ENCODE data around the gene RSPH9. TPM values are rescaled to one million over a fixed set of nuclear protein-coding genes. Genes with fewer than 3 reads are reported as not detected.
A peak's percentile ranks its signal among the peaks of the same experiment; 100 is the strongest.

RSPH9 gene
- total and polyA plus RNA-seq, 4 donors: 0.13 to 0.75 (median 0.38) TPM

GRCh38 chr6:43707767-43708166 lies 62.9 kb downstream of the RSPH9 start:
- no peak overlapping the region for H3K4me3 ChIP-seq (ENCODE audit: low read length in 2 of 2)
- no peaks in the 10 kb centered on the region for H3K36me3 ChIP-seq (ENCODE audit: control insufficient read depth in 1 of 2, insufficient read depth in 2 of 2, low read length in 1 of 2)
- no peaks in the 10 kb centered on the region for H3K4me1 ChIP-seq (ENCODE audit: control insufficient read depth in 1 of 2, insufficient read depth in 2 of 2, low read length in 2 of 2)
- DNase-seq: no peak
- WGBS, 2 donors: 69 to 80% methylated on average over 1 of the region's 1 CpG
- no peaks in the 10 kb centered on the region for H3K9me3 ChIP-seq (ENCODE audit: control insufficient read depth, low read length)
- H3K27me3 ChIP-seq (ENCODE audit: control insufficient read depth in 1 of 2, insufficient read depth in 2 of 2, low read length in 1 of 2): no peaks in the 10 kb centered on the region
- no peak overlapping the region for H3K27ac ChIP-seq (ENCODE audit: low read depth in 1 of 2, low read length in 2 of 2)
- ATAC-seq (ENCODE audit: low FRiP score): no peak
- intact Hi-C loops (cut with DNase I): no loop called here

GRCh38 chr6:43708860-43709653 lies 64.2 kb downstream of the RSPH9 start:
- 74 to 78% methylated on average over 5 of the region's 5 CpGs for WGBS, 2 donors
- DNase-seq: peak in 1 of 2 donors; percentile 62
- no peaks in the 10 kb centered on the region for H3K4me1 ChIP-seq (ENCODE audit: control insufficient read depth in 1 of 2, insufficient read depth in 2 of 2, low read length in 2 of 2)
- no peaks in the 10 kb centered on the region for H3K36me3 ChIP-seq (ENCODE audit: control insufficient read depth in 1 of 2, insufficient read depth in 2 of 2, low read length in 1 of 2)
- no peaks in the 10 kb centered on the region for H3K9me3 ChIP-seq (ENCODE audit: control insufficient read depth, low read length)
- H3K4me3 ChIP-seq (ENCODE audit: low read length in 2 of 2): no peak overlapping the region
- intact Hi-C loops (cut with DNase I): no loop called here
- ATAC-seq (ENCODE audit: low FRiP score): peak; percentile 27
- H3K27me3 ChIP-seq (ENCODE audit: control insufficient read depth in 1 of 2, insufficient read depth in 2 of 2, low read length in 1 of 2): no peaks in the 10 kb centered on the region
- no peak overlapping the region for H3K27ac ChIP-seq (ENCODE audit: low read depth in 1 of 2, low read length in 2 of 2)

GRCh38 chr6:43709654-43710303 lies 64.9 kb downstream of the RSPH9 start:
- Histone ChIP-seq H3K4me3 (ENCODE audit: low read length in 2 of 2) (no peak overlapping the region), H3K4me1 (ENCODE audit: control insufficient read depth in 1 of 2, insufficient read depth in 2 of 2, low read length in 2 of 2) (no peaks in the 10 kb centered on the region), H3K9me3 (ENCODE audit: control insufficient read depth, low read length) (no peaks in the 10 kb centered on the region), H3K27me3 (ENCODE audit: control insufficient read depth in 1 of 2, insufficient read depth in 2 of 2, low read length in 1 of 2) (no peaks in the 10 kb centered on the region), H3K27ac (ENCODE audit: low read depth in 1 of 2, low read length in 2 of 2) (no peak overlapping the region), H3K36me3 (ENCODE audit: control insufficient read depth in 1 of 2, insufficient read depth in 2 of 2, low read length in 1 of 2) (no peaks in the 10 kb centered on the region)
- ATAC-seq (ENCODE audit: low FRiP score): no peak
- 84 to 88% methylated on average over 7 of the region's 7 CpGs for WGBS, 2 donors
- DNase-seq: peak in 1 of 2 donors; percentile 17
- intact Hi-C loops (cut with DNase I): no loop called here

GRCh38 chr6:43710576-43710975 lies 65.7 kb downstream of the RSPH9 start:
- no peaks in the 10 kb centered on the region for H3K27me3 ChIP-seq (ENCODE audit: control insufficient read depth in 1 of 2, insufficient read depth in 2 of 2, low read length in 1 of 2)
- intact Hi-C loops (cut with DNase I): no loop called here
- DNase-seq (no peak), ATAC-seq (ENCODE audit: low FRiP score) (no peak)
- no peaks in the 10 kb centered on the region for H3K9me3 ChIP-seq (ENCODE audit: control insufficient read depth, low read length)
- no peaks in the 10 kb centered on the region for H3K4me1 ChIP-seq (ENCODE audit: control insufficient read depth in 1 of 2, insufficient read depth in 2 of 2, low read length in 2 of 2)
- no peak overlapping the region for H3K4me3 ChIP-seq (ENCODE audit: low read length in 2 of 2)
- WGBS, 2 donors: 86 to 87% methylated on average over 4 of the region's 4 CpGs
- no peaks in the 10 kb centered on the region for H3K36me3 ChIP-seq (ENCODE audit: control insufficient read depth in 1 of 2, insufficient read depth in 2 of 2, low read length in 1 of 2)
- H3K27ac ChIP-seq (ENCODE audit: low read depth in 1 of 2, low read length in 2 of 2): no peak overlapping the region

- peak in 1 of 2 donors; percentile 13 for DNase-seq
- Histone ChIP-seq H3K27ac (ENCODE audit: low read depth in 1 of 2, low read length in 2 of 2) (no peak overlapping the region), H3K36me3 (ENCODE audit: control insufficient read depth in 1 of 2, insufficient read depth in 2 of 2, low read length in 1 of 2) (no peaks in the 10 kb centered on the region), H3K4me1 (ENCODE audit: control insufficient read depth in 1 of 2, insufficient read depth in 2 of 2, low read length in 2 of 2) (no peaks in the 10 kb centered on the region), H3K9me3 (ENCODE audit: control insufficient read depth, low read length) (no peaks in the 10 kb centered on the region), H3K4me3 (ENCODE audit: low read length in 2 of 2) (no peak overlapping the region), H3K27me3 (ENCODE audit: control insufficient read depth in 1 of 2, insufficient read depth in 2 of 2, low read length in 1 of 2) (no peaks in the 10 kb centered on the region)
- 87 to 88% methylated on average over 6 of the region's 6 CpGs for WGBS, 2 donors
- intact Hi-C loops (cut with DNase I): no loop called here
- ATAC-seq (ENCODE audit: low FRiP score): no peak
Measured at GRCh38 chr6:43712579-43712978, 67.7 kb downstream of the RSPH9 start.

- H3K9me3 ChIP-seq (ENCODE audit: control insufficient read depth, low read length): no peaks in the 10 kb centered on the region
- no peak for ATAC-seq (ENCODE audit: low FRiP score)
- DNase-seq: peak in 1 of 2 donors; percentile 57
- no peaks in the 10 kb centered on the region for H3K36me3 ChIP-seq (ENCODE audit: control insufficient read depth in 1 of 2, insufficient read depth in 2 of 2, low read length in 1 of 2)
- no peak overlapping the region for H3K4me3 ChIP-seq (ENCODE audit: low read length in 2 of 2)
- intact Hi-C loops (cut with DNase I): no loop called here
- WGBS, 2 donors: 97 to 98% methylated on average over 13 of the region's 13 CpGs
- H3K27ac ChIP-seq (ENCODE audit: low read depth in 1 of 2, low read length in 2 of 2): no peak overlapping the region
- no peaks in the 10 kb centered on the region for H3K27me3 ChIP-seq (ENCODE audit: control insufficient read depth in 1 of 2, insufficient read depth in 2 of 2, low read length in 1 of 2)
- no peaks in the 10 kb centered on the region for H3K4me1 ChIP-seq (ENCODE audit: control insufficient read depth in 1 of 2, insufficient read depth in 2 of 2, low read length in 2 of 2)
Measured at GRCh38 chr6:43713643-43714310, 68.9 kb downstream of the RSPH9 start.

GRCh38 chr6:43714311-43715055 lies 69.6 kb downstream of the RSPH9 start:
- H3K36me3 ChIP-seq (ENCODE audit: control insufficient read depth in 1 of 2, insufficient read depth in 2 of 2, low read length in 1 of 2): no peaks in the 10 kb centered on the region
- H3K4me1 ChIP-seq (ENCODE audit: control insufficient read depth in 1 of 2, insufficient read depth in 2 of 2, low read length in 2 of 2): no peaks in the 10 kb centered on the region
- DNase-seq (peak in 1 of 2 donors; percentile 73), ATAC-seq (ENCODE audit: low FRiP score) (no peak)
- intact Hi-C loops (cut with DNase I): no loop called here
- 78 to 79% methylated on average over 9 of the region's 9 CpGs for WGBS, 2 donors
- no peak overlapping the region for H3K27ac ChIP-seq (ENCODE audit: low read depth in 1 of 2, low read length in 2 of 2)
- no peak overlapping the region for H3K4me3 ChIP-seq (ENCODE audit: low read length in 2 of 2)
- no peaks in the 10 kb centered on the region for H3K9me3 ChIP-seq (ENCODE audit: control insufficient read depth, low read length)
- H3K27me3 ChIP-seq (ENCODE audit: control insufficient read depth in 1 of 2, insufficient read depth in 2 of 2, low read length in 1 of 2): no peaks in the 10 kb centered on the region

GRCh38 chr6:43715056-43715788 lies 70.4 kb downstream of the RSPH9 start:
- Histone ChIP-seq H3K27me3 (ENCODE audit: control insufficient read depth in 1 of 2, insufficient read depth in 2 of 2, low read length in 1 of 2) (no peaks in the 10 kb centered on the region), H3K27ac (ENCODE audit: low read depth in 1 of 2, low read length in 2 of 2) (no peak overlapping the region), H3K4me1 (ENCODE audit: control insufficient read depth in 1 of 2, insufficient read depth in 2 of 2, low read length in 2 of 2) (no peaks in the 10 kb centered on the region), H3K9me3 (ENCODE audit: control insufficient read depth, low read length) (no peaks in the 10 kb centered on the region), H3K4me3 (ENCODE audit: low read length in 2 of 2) (no peak overlapping the region), H3K36me3 (ENCODE audit: control insufficient read depth in 1 of 2, insufficient read depth in 2 of 2, low read length in 1 of 2) (no peaks in the 10 kb centered on the region)
- intact Hi-C loops (cut with DNase I): no loop called here
- DNase-seq: peak in 1 of 2 donors; percentile 20
- WGBS, 2 donors: 81 to 83% methylated on average over 5 of the region's 5 CpGs
- ATAC-seq (ENCODE audit: low FRiP score): no peak
